Liver (tissue), 9 donors: ENCODE results near the gene CD226. TPM values are rescaled to one million over a fixed set of nuclear protein-coding genes. Genes with fewer than 3 reads are reported as not detected.

Source experiments
- DNase-seq: peaks from one replicate; pipeline ENCODE4 v3.0.0-alpha.2; 2017; ENCODE audit warnings: low spot score
- H3K27ac ChIP-seq, 2 donors: one replicate each; pipeline ENCODE4 v1.7.0; 2013; ENCODE audit warnings: inconsistent platforms in 2 of 2, low read length in 2 of 2, control low read depth in 1 of 2, low read depth in 1 of 2, mild to moderate bottlenecking in 1 of 2
- H3K27me3 ChIP-seq, 4 donors: one replicate each; pipeline versions ENCODE4 v1.6.1 to v1.7.0; 2013; ENCODE audit warnings: low read length in 3 of 4, inconsistent platforms in 1 of 4, mild to moderate bottlenecking in 1 of 4, moderate library complexity in 1 of 4; ENCODE audit not compliant: control insufficient read depth in 4 of 4, insufficient read depth in 4 of 4
- H3K36me3 ChIP-seq, 4 donors: one replicate each; pipeline versions ENCODE4 v1.6.1 to v1.7.0; 2013; ENCODE audit warnings: low read length in 3 of 4, mild to moderate bottlenecking in 3 of 4, low read depth in 1 of 4, moderate library complexity in 1 of 4; ENCODE audit not compliant: control insufficient read depth in 4 of 4, insufficient read depth in 3 of 4
- H3K4me1 ChIP-seq, 4 donors: one replicate each; pipeline versions ENCODE4 v1.6.1 to v1.7.0; 2013; ENCODE audit warnings: low read length in 3 of 4, mild to moderate bottlenecking in 3 of 4, moderate library complexity in 1 of 4; ENCODE audit not compliant: control insufficient read depth in 4 of 4, insufficient read depth in 4 of 4
- H3K4me3 ChIP-seq, 3 donors: one replicate each; pipeline versions ENCODE4 v1.6.1 to v1.7.0; 2013; ENCODE audit warnings: low read length in 3 of 3, control low read depth in 1 of 3, low read depth in 1 of 3, mild to moderate bottlenecking in 1 of 3
- H3K9ac ChIP-seq, 2 donors: one replicate each; pipeline ENCODE4 v1.7.0; 2013; ENCODE audit warnings: low read length in 2 of 2, mild to moderate bottlenecking in 2 of 2, moderate library complexity in 2 of 2, control low read depth in 1 of 2, low read depth in 1 of 2
- H3K9me3 ChIP-seq, 4 donors: one replicate each; pipeline versions ENCODE4 v1.6.1 to v1.7.0; 2013; ENCODE audit warnings: low read length in 3 of 4; ENCODE audit not compliant: control insufficient read depth in 4 of 4
- EGR1 ChIP-seq, 2 donors: IDR thresholded peaks; 2 replicates each; pipeline ENCODE4 v1.6.1; 2016 to 2018; ENCODE audit warnings: antibody characterized with exemption in 2 of 2, low read depth in 2 of 2
- FOXA1 ChIP-seq: IDR thresholded peaks from 2 replicates; pipeline ENCODE4 v1.6.1; 2016; ENCODE audit warnings: antibody characterized with exemption
- FOXA2 ChIP-seq: IDR thresholded peaks from 2 replicates; pipeline ENCODE4 v1.6.1; 2016; ENCODE audit warnings: antibody characterized with exemption
- GABPA ChIP-seq, 2 donors: IDR thresholded peaks in 1 of 2; conservative IDR thresholded peaks in 1 of 2; 2 replicates each; pipeline ENCODE4 v1.6.1; 2016; ENCODE audit warnings: antibody characterized with exemption in 2 of 2, mild to moderate bottlenecking in 1 of 2, moderate library complexity in 1 of 2
- HNF4A ChIP-seq, 2 donors: conservative IDR thresholded peaks; 2 replicates each; pipeline ENCODE4 v1.6.1; 2016; ENCODE audit warnings: antibody characterized with exemption in 2 of 2, mild to moderate bottlenecking in 2 of 2
- HNF4G ChIP-seq: IDR thresholded peaks from 2 replicates; pipeline ENCODE4 v1.6.1; 2016; ENCODE audit warnings: antibody characterized with exemption
- JUND ChIP-seq, 2 donors: IDR thresholded peaks; 2 replicates each; pipeline ENCODE4 v1.6.1; 2016; ENCODE audit warnings: antibody characterized with exemption in 2 of 2
- NR2F2 ChIP-seq: IDR thresholded peaks from 2 replicates; pipeline ENCODE4 v1.6.1; 2016; ENCODE audit warnings: antibody characterized with exemption
- RAD21 ChIP-seq, 2 donors: IDR thresholded peaks; 2 replicates each; pipeline ENCODE4 v1.6.1; 2016; ENCODE audit warnings: antibody characterized with exemption in 2 of 2, mild to moderate bottlenecking in 2 of 2
- RXRA ChIP-seq, 2 donors: IDR thresholded peaks; 2 replicates each; pipeline ENCODE4 v1.6.1; 2017 to 2018; ENCODE audit warnings: antibody characterized with exemption in 2 of 2, mild to moderate bottlenecking in 1 of 2
- SP1 ChIP-seq: IDR thresholded peaks from 2 replicates; pipeline ENCODE4 v1.6.1; 2018; ENCODE audit warnings: antibody characterized with exemption, mild to moderate bottlenecking
- TAF1 ChIP-seq: conservative IDR thresholded peaks from 2 replicates; pipeline ENCODE4 v1.6.1; 2016; ENCODE audit warnings: antibody characterized with exemption, mild to moderate bottlenecking
- YY1 ChIP-seq: IDR thresholded peaks from 2 replicates; pipeline ENCODE4 v1.6.1; 2016; ENCODE audit warnings: antibody characterized with exemption, mild to moderate bottlenecking
- WGBS: extraction: QIAGEN DNeasy Blood & Tissue Kit; methylation state at CpG from one replicate; pipeline ENCODE4 v1.1.7; 2013; 5-methylcytosine and 5-hydroxymethylcytosine counted together
- polyA plus RNA-seq, 2 donors: library from polyadenylated mRNA; stranded (reverse) in 1 of 2; unstranded in 1 of 2; fragments of 200-250 nt in 1 of 2; fragments of >200 nt in 1 of 2; fragmentation: Nextera tagmentation in 1 of 2; extraction: Ambion mirVana in 1 of 2; gene quantifications; one replicate each; pipeline versions ENCODE4 v1.2.1 to v1.2.3, GENCODE V29; 2013 to 2015
- total RNA-seq, 2 donors: library from RNA; depleted of rRNA; stranded (reverse); fragments of >200 nt; gene quantifications; one replicate each; pipeline ENCODE4 v1.2.3, GENCODE V29; 2014
- TF ChIP-seq, protein P1 (sequence below): IDR thresholded peaks from 2 replicates; pipeline ENCODE4 v1.6.1; 2016; ENCODE audit warnings: antibody characterized with exemption, mild to moderate bottlenecking
- TF ChIP-seq, protein P2 (sequence below): fragments of 150-350 bp; IDR thresholded peaks from 2 replicates; pipeline ENCODE4 v1.5.1; 2017; ENCODE audit warnings: improper control_type of control experiment, low read depth, low read length; ENCODE audit not compliant: missing input control
- TF ChIP-seq, protein P3 (sequence below): IDR thresholded peaks from 2 replicates; pipeline ENCODE4 v1.6.1; 2016; ENCODE audit warnings: antibody characterized with exemption
- TF ChIP-seq, protein P4 (sequence below): IDR thresholded peaks from 2 replicates; pipeline ENCODE4 v1.6.1; 2016; ENCODE audit warnings: antibody characterized with exemption
- TF ChIP-seq, protein P5 (sequence below): IDR thresholded peaks from 2 replicates; pipeline ENCODE4 v1.6.1; 2016; ENCODE audit warnings: antibody characterized with exemption
- donor health status: healthy.
- donor health status: healthy.
- donor health status: healthy.
- donor health status: healthy.
- donor health status: healthy.

Gene CD226
- total and polyA plus RNA-seq, 4 donors: 0.50 to 5.2 (median 3.0) TPM

DNA sequence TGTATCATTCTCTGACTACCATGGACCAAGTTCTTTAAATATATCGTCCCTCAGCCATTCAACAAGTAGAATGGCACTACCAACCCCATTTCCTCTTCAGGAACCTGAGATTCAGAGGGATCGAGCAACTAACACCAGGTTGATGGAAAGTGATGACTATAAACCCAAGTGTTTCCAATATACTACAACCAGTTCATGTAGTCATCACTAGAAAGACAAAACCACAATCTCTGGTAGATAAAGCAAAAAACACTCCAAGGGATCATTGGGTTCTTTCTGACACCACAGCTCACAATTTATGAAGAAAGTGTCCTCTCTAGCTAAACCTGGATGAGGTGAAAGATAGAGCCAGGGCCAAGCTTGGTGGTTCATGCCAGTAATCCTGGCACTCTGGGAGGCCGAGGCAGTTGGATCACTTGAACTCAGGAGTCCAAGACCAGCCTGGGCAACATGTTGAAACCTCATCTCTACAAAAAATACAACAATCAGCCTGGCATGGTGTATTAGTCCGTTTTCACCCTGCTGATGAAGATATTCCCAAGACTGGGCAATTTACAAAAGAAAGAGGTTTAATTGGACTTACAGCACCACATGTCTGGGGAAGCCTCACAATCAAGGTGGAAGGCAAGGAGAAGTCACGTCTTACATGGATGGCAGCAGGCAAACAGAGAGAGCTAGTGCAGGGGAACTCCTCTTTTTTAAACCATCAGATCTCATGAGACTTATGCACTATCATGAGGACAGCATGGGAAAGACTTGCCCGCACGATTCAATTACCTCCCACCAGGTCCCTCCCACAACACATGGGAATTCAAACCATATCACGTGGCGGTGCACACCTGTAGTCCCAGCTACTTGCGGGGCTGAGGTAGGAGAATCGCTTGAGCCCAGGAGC, 2.2 kb downstream of the CD226 start:
- Histone ChIP-seq H3K4me3 (no peak overlapping the region), H3K27ac (no peak overlapping the region)
- 93% methylated on average over 11 of the region's 11 CpGs for WGBS

More for the DNA sequence above, 2.2 kb downstream of the CD226 start:
- no peak for DNase-seq
- TF ChIP-seq, protein P1, sequence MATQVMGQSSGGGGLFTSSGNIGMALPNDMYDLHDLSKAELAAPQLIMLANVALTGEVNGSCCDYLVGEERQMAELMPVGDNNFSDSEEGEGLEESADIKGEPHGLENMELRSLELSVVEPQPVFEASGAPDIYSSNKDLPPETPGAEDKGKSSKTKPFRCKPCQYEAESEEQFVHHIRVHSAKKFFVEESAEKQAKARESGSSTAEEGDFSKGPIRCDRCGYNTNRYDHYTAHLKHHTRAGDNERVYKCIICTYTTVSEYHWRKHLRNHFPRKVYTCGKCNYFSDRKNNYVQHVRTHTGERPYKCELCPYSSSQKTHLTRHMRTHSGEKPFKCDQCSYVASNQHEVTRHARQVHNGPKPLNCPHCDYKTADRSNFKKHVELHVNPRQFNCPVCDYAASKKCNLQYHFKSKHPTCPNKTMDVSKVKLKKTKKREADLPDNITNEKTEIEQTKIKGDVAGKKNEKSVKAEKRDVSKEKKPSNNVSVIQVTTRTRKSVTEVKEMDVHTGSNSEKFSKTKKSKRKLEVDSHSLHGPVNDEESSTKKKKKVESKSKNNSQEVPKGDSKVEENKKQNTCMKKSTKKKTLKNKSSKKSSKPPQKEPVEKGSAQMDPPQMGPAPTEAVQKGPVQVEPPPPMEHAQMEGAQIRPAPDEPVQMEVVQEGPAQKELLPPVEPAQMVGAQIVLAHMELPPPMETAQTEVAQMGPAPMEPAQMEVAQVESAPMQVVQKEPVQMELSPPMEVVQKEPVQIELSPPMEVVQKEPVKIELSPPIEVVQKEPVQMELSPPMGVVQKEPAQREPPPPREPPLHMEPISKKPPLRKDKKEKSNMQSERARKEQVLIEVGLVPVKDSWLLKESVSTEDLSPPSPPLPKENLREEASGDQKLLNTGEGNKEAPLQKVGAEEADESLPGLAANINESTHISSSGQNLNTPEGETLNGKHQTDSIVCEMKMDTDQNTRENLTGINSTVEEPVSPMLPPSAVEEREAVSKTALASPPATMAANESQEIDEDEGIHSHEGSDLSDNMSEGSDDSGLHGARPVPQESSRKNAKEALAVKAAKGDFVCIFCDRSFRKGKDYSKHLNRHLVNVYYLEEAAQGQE: no peak
- TF ChIP-seq HNF4G (no peak), EGR1 (IDR thresholded peaks at IDR 0.05; ENCODE audit: low read depth in 2 of 2) (no peak), YY1 (no peak), FOXA1 (no peak), RXRA (IDR thresholded peaks at IDR 0.05) (no peak), JUND (IDR thresholded peaks at IDR 0.05) (no peak), FOXA2 (no peak), SP1 (no peak), NR2F2 (no peak), GABPA (IDR thresholded peaks at IDR 0.05 in 1 of 2, conservative IDR thresholded peaks at IDR 0.05 in 1 of 2) (no peak), HNF4A (conservative IDR thresholded peaks at IDR 0.05) (no peak), RAD21 (IDR thresholded peaks at IDR 0.05) (no peak), TAF1 (no peak)
- TF ChIP-seq, protein P2, sequence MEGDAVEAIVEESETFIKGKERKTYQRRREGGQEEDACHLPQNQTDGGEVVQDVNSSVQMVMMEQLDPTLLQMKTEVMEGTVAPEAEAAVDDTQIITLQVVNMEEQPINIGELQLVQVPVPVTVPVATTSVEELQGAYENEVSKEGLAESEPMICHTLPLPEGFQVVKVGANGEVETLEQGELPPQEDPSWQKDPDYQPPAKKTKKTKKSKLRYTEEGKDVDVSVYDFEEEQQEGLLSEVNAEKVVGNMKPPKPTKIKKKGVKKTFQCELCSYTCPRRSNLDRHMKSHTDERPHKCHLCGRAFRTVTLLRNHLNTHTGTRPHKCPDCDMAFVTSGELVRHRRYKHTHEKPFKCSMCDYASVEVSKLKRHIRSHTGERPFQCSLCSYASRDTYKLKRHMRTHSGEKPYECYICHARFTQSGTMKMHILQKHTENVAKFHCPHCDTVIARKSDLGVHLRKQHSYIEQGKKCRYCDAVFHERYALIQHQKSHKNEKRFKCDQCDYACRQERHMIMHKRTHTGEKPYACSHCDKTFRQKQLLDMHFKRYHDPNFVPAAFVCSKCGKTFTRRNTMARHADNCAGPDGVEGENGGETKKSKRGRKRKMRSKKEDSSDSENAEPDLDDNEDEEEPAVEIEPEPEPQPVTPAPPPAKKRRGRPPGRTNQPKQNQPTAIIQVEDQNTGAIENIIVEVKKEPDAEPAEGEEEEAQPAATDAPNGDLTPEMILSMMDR: no peak
- TF ChIP-seq, protein P3, sequence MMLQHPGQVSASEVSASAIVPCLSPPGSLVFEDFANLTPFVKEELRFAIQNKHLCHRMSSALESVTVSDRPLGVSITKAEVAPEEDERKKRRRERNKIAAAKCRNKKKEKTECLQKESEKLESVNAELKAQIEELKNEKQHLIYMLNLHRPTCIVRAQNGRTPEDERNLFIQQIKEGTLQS: no peak
- TF ChIP-seq, protein P4, sequence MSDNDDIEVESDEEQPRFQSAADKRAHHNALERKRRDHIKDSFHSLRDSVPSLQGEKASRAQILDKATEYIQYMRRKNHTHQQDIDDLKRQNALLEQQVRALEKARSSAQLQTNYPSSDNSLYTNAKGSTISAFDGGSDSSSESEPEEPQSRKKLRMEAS: no peak
- TF ChIP-seq, protein P5, sequence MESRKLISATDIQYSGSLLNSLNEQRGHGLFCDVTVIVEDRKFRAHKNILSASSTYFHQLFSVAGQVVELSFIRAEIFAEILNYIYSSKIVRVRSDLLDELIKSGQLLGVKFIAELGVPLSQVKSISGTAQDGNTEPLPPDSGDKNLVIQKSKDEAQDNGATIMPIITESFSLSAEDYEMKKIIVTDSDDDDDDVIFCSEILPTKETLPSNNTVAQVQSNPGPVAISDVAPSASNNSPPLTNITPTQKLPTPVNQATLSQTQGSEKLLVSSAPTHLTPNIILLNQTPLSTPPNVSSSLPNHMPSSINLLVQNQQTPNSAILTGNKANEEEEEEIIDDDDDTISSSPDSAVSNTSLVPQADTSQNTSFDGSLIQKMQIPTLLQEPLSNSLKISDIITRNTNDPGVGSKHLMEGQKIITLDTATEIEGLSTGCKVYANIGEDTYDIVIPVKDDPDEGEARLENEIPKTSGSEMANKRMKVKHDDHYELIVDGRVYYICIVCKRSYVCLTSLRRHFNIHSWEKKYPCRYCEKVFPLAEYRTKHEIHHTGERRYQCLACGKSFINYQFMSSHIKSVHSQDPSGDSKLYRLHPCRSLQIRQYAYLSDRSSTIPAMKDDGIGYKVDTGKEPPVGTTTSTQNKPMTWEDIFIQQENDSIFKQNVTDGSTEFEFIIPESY: no peak
- Histone ChIP-seq H3K9ac (no peak overlapping the region), H3K27me3 (no peaks in the 10 kb centered on the region), H3K9me3 (no peaks in the 10 kb centered on the region), H3K4me1 (no peaks in the 10 kb centered on the region), H3K36me3 (peaks cover 0 to 3% (median 1%) of the 10 kb centered on the region in 4 donors)
